Stomach (tissue), 19 donors: Measurements from ENCODE around the gene RCBTB2. TPM values are rescaled to one million over a fixed set of nuclear protein-coding genes. Genes with fewer than 3 reads are reported as not detected.
"Not testable (repeated sequence)": the region's sequence is repeated elsewhere in the genome, so short reads cannot be mapped to it uniquely, and the experiment has no call there.

ENCODE experiments used
- DNase-seq, 2 donors: peaks; one replicate each; pipeline versions ENCODE4 v3.0.0 to v3.0.0-alpha.2; 2013 to 2019
- H3K27ac ChIP-seq, 5 donors: fragments of 200-600 bp in 4 of 5; sonication (generic) in 4 of 5; one replicate each; pipeline ENCODE4 v1.5.1; 2013 to 2019; ENCODE audit warnings: mild to moderate bottlenecking in 1 of 5, moderate library complexity in 1 of 5
- H3K27me3 ChIP-seq, 3 donors: fragments of 200-600 bp; sonication (generic); one replicate each; pipeline ENCODE4 v1.5.1; 2017 to 2019; ENCODE audit warnings: mixed run types in 1 of 3
- H3K36me3 ChIP-seq, 4 donors: fragments of 200-600 bp; sonication (generic); 1 replicate in 3 of 4; 2 replicates in 1 of 4; pipeline ENCODE4 v1.5.1; 2016 to 2019
- H3K4me1 ChIP-seq, 4 donors: fragments of 200-600 bp; sonication (generic); one replicate each; pipeline ENCODE4 v1.5.1; 2016 to 2019
- H3K4me3 ChIP-seq, 4 donors: fragments of 200-600 bp; sonication (generic) in 3 of 4; one replicate each; pipeline ENCODE4 v1.5.1; 2016 to 2019; ENCODE audit warnings: mild to moderate bottlenecking in 1 of 4
- H3K9me3 ChIP-seq, 4 donors: fragments of 200-600 bp; sonication (generic); one replicate each; pipeline ENCODE4 v1.5.1; 2016 to 2019
- CTCF ChIP-seq, 7 experiments: fragments of 450-650 bp in 4 of 7; fragments of 200-600 bp in 3 of 7; sonication (generic) in 3 of 7; IDR thresholded peaks; one replicate each; pipeline ENCODE4 v1.5.1; 2016 to 2019; ENCODE audit warnings: antibody characterized with exemption in 7 of 7, control low read depth in 2 of 7, mild to moderate bottlenecking in 1 of 7
- EP300 ChIP-seq: sonication (generic); formaldehyde crosslinking; IDR thresholded peaks from one replicate; pipeline ENCODE4 v1.6.1; 2017; ENCODE audit warnings: antibody characterized with exemption
- POLR2A ChIP-seq, 4 donors: fragments of 450-650 bp; IDR thresholded peaks; one replicate each; pipeline ENCODE4 v1.6.1; 2016; ENCODE audit warnings: antibody characterized with exemption in 4 of 4, control low read depth in 2 of 4, mild to moderate bottlenecking in 1 of 4, moderate library complexity in 1 of 4
- POLR2AphosphoS5 ChIP-seq, 3 donors: sonication (generic); formaldehyde crosslinking; IDR thresholded peaks; one replicate each; pipeline ENCODE4 v1.6.1; 2016; ENCODE audit warnings: antibody characterized with exemption in 3 of 3
- whole genome bisulfite sequencing, 5 donors: extraction: QIAGEN DNeasy Blood & Tissue Kit in 3 of 5; methylation state at CpG; one replicate each; pipeline versions ENCODE4 v1.1.5 to v1.1.7; 2013 to 2018; 5-methylcytosine and 5-hydroxymethylcytosine counted together
- intact Hi-C: fragments of 100-400 bp; cut with DNase I; formaldehyde crosslinking; loops from one replicate; pipeline ENCODE4 v1.15.1; 2023; ENCODE audit warnings: low total_unique reads
- long read RNA-seq, 10 donors: transcript quantifications; one replicate each; lab custom pipeline, GENCODE V29; 2026
- polyA plus RNA-seq, 3 donors: library from polyadenylated mRNA; stranded (reverse); fragments of 200-250 nt; gene quantifications; one replicate each; pipeline ENCODE4 v1.2.3, GENCODE V29; 2013
- total RNA-seq, 5 donors: library from RNA; depleted of rRNA; stranded (reverse); fragments of >200 nt; gene quantifications; one replicate each; pipeline versions ENCODE4 v1.1.0 to v1.2.3, GENCODE V29; 2014 to 2016
- donor health status: healthy with polysubstance abuse.
- donor health status: Bipolar disorder and iron deficiency.
- donor health status: healthy.

RCBTB2 gene
- total RNA-seq (10 to 100 TPM in 2 of 5 donors, 1 to 10 TPM in 2, under 1 TPM in 1; 0.29 to 56.6 (median 4.5) TPM), polyA plus RNA-seq (10 to 100 TPM in 1 of 3 donors, 1 to 10 TPM in 2; 6.2 to 13.7 (median 9.0) TPM)
- long read RNA-seq, donor 1 = 0 reads
- long read RNA-seq, donor 2, partial matches to known transcripts = 0 of 2 reads
- long read RNA-seq, donor 2, other reads (novel, unspliced or antisense) = 0 of 2 reads
- long read RNA-seq, donor 3, partial matches to known transcripts = 0 of 3 reads
- long read RNA-seq, donor 3, other reads (novel, unspliced or antisense) = 0 of 3 reads
- long read RNA-seq, donor 4, partial matches to known transcripts = 0 of 1 reads
- long read RNA-seq, donor 4, other reads (novel, unspliced or antisense) = 0 of 1 reads
- long read RNA-seq, donor 5, transcript RCBTB2-206 (12 exons, 2,984 nt) = major isoform, 5 of 8 reads
- long read RNA-seq, donor 5, partial matches to known transcripts = 0 of 8 reads
- long read RNA-seq, donor 5, other reads (novel, unspliced or antisense) = 0 of 8 reads
- long read RNA-seq, donor 6, partial matches to known transcripts = 0 of 1 reads
- long read RNA-seq, donor 6, other reads (novel, unspliced or antisense) = 0 of 1 reads
- long read RNA-seq, donor 7, partial matches to known transcripts = 0 of 2 reads
- long read RNA-seq, donor 7, other reads (novel, unspliced or antisense) = 0 of 2 reads
- long read RNA-seq, donor 8, partial matches to known transcripts = 0 of 3 reads
- long read RNA-seq, donor 8, other reads (novel, unspliced or antisense) = 0 of 3 reads
- long read RNA-seq, donor 9, partial matches to known transcripts = 0 of 2 reads
- long read RNA-seq, donor 9, other reads (novel, unspliced or antisense) = 0 of 2 reads
- long read RNA-seq, donor 10, partial matches to known transcripts = 0 of 2 reads
- long read RNA-seq, donor 10, other reads (novel, unspliced or antisense) = 0 of 2 reads

GRCh38 chr13:48532506-48533499, at the start of gene RCBTB2:
Gene RCBTB2 (minus strand): TSS chr13:48533080. CDS start chr13:48521939, 11,141 bp downstream.
- Histone ChIP-seq H3K4me3 (peak within 1 kb of the TSS; percentile 60 to 77 (median 71)), H3K27ac (peak within 1 kb of the TSS; percentile 93 to 98 (median 98)), H3K9me3 (no peaks in the 10 kb centered on the region), H3K36me3 (no peaks in the 10 kb centered on the region), H3K4me1 (peaks cover 7 to 25% (median 13%) of the 10 kb centered on the region in 4 donors), H3K27me3 (no peaks in the 10 kb centered on the region)
- intact Hi-C loops = no loop called here
- TF ChIP-seq POLR2A (IDR thresholded peaks at IDR 0.05) (peak in 2 of 4 donors; percentile 46 to 74), POLR2AphosphoS5 (IDR thresholded peaks at IDR 0.05) (peak; percentile 95 to 96 (median 95)), EP300 (no peak), CTCF (IDR thresholded peaks at IDR 0.05) (no peak)
- peak; percentile 99 to 100 for DNase-seq
- 1 to 2% (median 2%) methylated on average over 22 to 84 of the region's 84 CpGs for WGBS, 5 donors

- H3K27ac ChIP-seq = no peak overlapping the region
- intact Hi-C loops = no loop called here
- DNase-seq = no peak
Measured at GRCh38 chr13:48582084-48582483, 49.2 kb upstream of the RCBTB2 start.

GRCh38 chr13:48580896-48581295, 48.0 kb upstream of the RCBTB2 start:
- Histone ChIP-seq H3K4me3 (no peak overlapping the region), H3K9me3 (no peaks in the 10 kb centered on the region), H3K27ac (no peak overlapping the region), H3K36me3 (no peaks in the 10 kb centered on the region), H3K4me1 (peaks cover 19 to 49% (median 37%) of the 10 kb centered on the region in 4 donors), H3K27me3 (no peaks in the 10 kb centered on the region)
- 70 to 78% (median 72%) methylated on average over 6 of the region's 6 CpGs for WGBS, 5 donors
- TF ChIP-seq CTCF (IDR thresholded peaks at IDR 0.05) (no peak), POLR2A (IDR thresholded peaks at IDR 0.05) (no peak), EP300 (no peak), POLR2AphosphoS5 (IDR thresholded peaks at IDR 0.05) (no peak)
- no peak for DNase-seq
- intact Hi-C loops = no loop called here

More at GRCh38 chr13:48582084-48582483, 49.2 kb upstream of the RCBTB2 start:
- H3K4me1 ChIP-seq = peaks cover 24 to 61% (median 45%) of the 10 kb centered on the region in 4 donors
- 80 to 87% (median 85%) methylated on average over 3 of the region's 3 CpGs for WGBS, 5 donors
- H3K4me3 ChIP-seq = no peak overlapping the region
- H3K9me3 ChIP-seq = no peaks in the 10 kb centered on the region
- H3K27me3 ChIP-seq = no peaks in the 10 kb centered on the region
- TF ChIP-seq EP300 = no peak
- TF ChIP-seq POLR2AphosphoS5 (IDR thresholded peaks at IDR 0.05) = no peak
- H3K36me3 ChIP-seq = no peaks in the 10 kb centered on the region

- no peaks in the 10 kb centered on the region for H3K27me3 ChIP-seq
- H3K27ac ChIP-seq = peak overlapping the region in 2 of 5 donors; percentile 30 to 62
- WGBS, 5 donors = 26 to 42% (median 36%) methylated on average over 8 of the region's 8 CpGs
- peak; percentile 85 to 87 for DNase-seq
- H3K4me1 ChIP-seq = peaks cover 19 to 44% (median 32%) of the 10 kb centered on the region in 4 donors
- no peaks in the 10 kb centered on the region for H3K36me3 ChIP-seq
- TF ChIP-seq EP300 (no peak), POLR2AphosphoS5 (IDR thresholded peaks at IDR 0.05) (no peak), CTCF (IDR thresholded peaks at IDR 0.05) (peak in 5 of 7 experiments; percentile 53 to 81 (median 75))
- H3K4me3 ChIP-seq = no peak overlapping the region
- intact Hi-C loops = no loop called here
- no peaks in the 10 kb centered on the region for H3K9me3 ChIP-seq
Measured at GRCh38 chr13:48580185-48580803, 47.4 kb upstream of the RCBTB2 start.

- not testable (repeated sequence) for H3K36me3 ChIP-seq, H3K4me3 ChIP-seq, H3K9me3 ChIP-seq, DNase-seq, H3K27me3 ChIP-seq
- peaks cover 19 to 44% (median 28%) of the 10 kb centered on the region in 4 donors for H3K4me1 ChIP-seq
- 38 to 64% (median 41%) methylated on average over 1 of the region's 1 CpG for WGBS, 5 donors
- intact Hi-C loops = loop anchor here (5.0 kb wide), 1 partner anchor 43 kb away; no protein-coding TSS in a partner anchor
- peak overlapping the region in 3 of 5 donors; percentile 30 to 74 (median 62) for H3K27ac ChIP-seq
Measured at GRCh38 chr13:48579919-48580180, 47.0 kb upstream of the RCBTB2 start.
